Common myeloid progenitor, CD34-positive (primary cell): ENCODE data around the gene HELZ2.
A peak's percentile ranks its signal among the peaks of the same experiment; 100 is the strongest.

ENCODE experiments used
- CTCF ChIA-PET: fragments of 350-600 bp; sonication (Branson Sonifier 250); formaldehyde crosslinking; loops from one replicate; lab custom pipeline; 2021; ENCODE audit warnings: antibody characterized with exemption; lab: Charles Lee
- POLR2A ChIA-PET: fragments of 350-600 bp; sonication (Branson Sonifier 250); formaldehyde crosslinking; loops from one replicate; lab custom pipeline; 2021; ENCODE audit warnings: antibody characterized with exemption; lab: Charles Lee
- DNase-seq, 3 donors: peaks; one replicate each; pipeline versions ENCODE4 v3.0.0 to v3.0.0-alpha.2; 2013
- H3K27ac ChIP-seq, 2 experiments: 1 replicate in 1 of 2; 2 replicates in 1 of 2; pipeline ENCODE4 v1.7.0; 2013; ENCODE audit warnings: inconsistent platforms in 2 of 2, low read length in 2 of 2, mild to moderate bottlenecking in 2 of 2, low read depth in 1 of 2, moderate library complexity in 1 of 2; ENCODE audit not compliant: severe bottlenecking in 2 of 2, insufficient read depth in 1 of 2, poor library complexity in 1 of 2
- H3K27me3 ChIP-seq, 5 experiments: replicated peaks in 2 of 5; 1 replicate in 3 of 5; 2 replicates in 2 of 5; pipeline versions ENCODE4 v1.6.1 to v1.7.0; 2013; ENCODE audit warnings: low read length in 4 of 5, mild to moderate bottlenecking in 2 of 5, moderate library complexity in 2 of 5, inconsistent platforms in 1 of 5; ENCODE audit not compliant: insufficient read depth in 5 of 5, control insufficient read depth in 4 of 5
- H3K36me3 ChIP-seq, 4 experiments: 1 replicate in 2 of 4; 2 replicates in 2 of 4; pipeline versions ENCODE4 v1.6.1 to v1.7.0; 2013; ENCODE audit warnings: low read length in 3 of 4, control low read depth in 1 of 4, mild to moderate bottlenecking in 1 of 4; ENCODE audit not compliant: control insufficient read depth in 4 of 4, insufficient read depth in 4 of 4
- H3K4me1 ChIP-seq, 4 experiments: 1 replicate in 3 of 4; 2 replicates in 1 of 4; pipeline versions ENCODE4 v1.6.1 to v1.7.1; 2013; ENCODE audit warnings: low read length in 3 of 4, mild to moderate bottlenecking in 3 of 4, control low read depth in 1 of 4, inconsistent platforms in 1 of 4, moderate library complexity in 1 of 4; ENCODE audit not compliant: control insufficient read depth in 4 of 4, insufficient read depth in 4 of 4; ENCODE audit errors: control extremely low read depth in 1 of 4
- H3K4me3 ChIP-seq, 7 experiments: 1 replicate in 4 of 7; 2 replicates in 3 of 7; pipeline versions ENCODE4 v1.5.1 to v1.7.0; 2013; ENCODE audit warnings: mild to moderate bottlenecking in 7 of 7, low read length in 6 of 7, moderate library complexity in 6 of 7, inconsistent platforms in 2 of 7, low read depth in 2 of 7, control low read depth in 1 of 7; ENCODE audit not compliant: insufficient read depth in 4 of 7, control insufficient read depth in 1 of 7; ENCODE audit errors: extremely low read depth in 1 of 7
- H3K9me3 ChIP-seq, 5 experiments: 1 replicate in 4 of 5; 2 replicates in 1 of 5; pipeline versions ENCODE4 v1.6.1 to v1.7.1; 2013; ENCODE audit warnings: low read length in 4 of 5, mild to moderate bottlenecking in 2 of 5, inconsistent platforms in 1 of 5, low read depth in 1 of 5, moderate library complexity in 1 of 5; ENCODE audit not compliant: control insufficient read depth in 4 of 5, insufficient read depth in 2 of 5; ENCODE audit errors: control extremely low read depth in 1 of 5
- whole genome bisulfite sequencing: methylation state at CpG from one replicate; pipeline ENCODE4 v1.1.5; 2013; ENCODE audit not compliant: insufficient coverage; 5-methylcytosine and 5-hydroxymethylcytosine counted together

The HELZ2 gene

DNA sequence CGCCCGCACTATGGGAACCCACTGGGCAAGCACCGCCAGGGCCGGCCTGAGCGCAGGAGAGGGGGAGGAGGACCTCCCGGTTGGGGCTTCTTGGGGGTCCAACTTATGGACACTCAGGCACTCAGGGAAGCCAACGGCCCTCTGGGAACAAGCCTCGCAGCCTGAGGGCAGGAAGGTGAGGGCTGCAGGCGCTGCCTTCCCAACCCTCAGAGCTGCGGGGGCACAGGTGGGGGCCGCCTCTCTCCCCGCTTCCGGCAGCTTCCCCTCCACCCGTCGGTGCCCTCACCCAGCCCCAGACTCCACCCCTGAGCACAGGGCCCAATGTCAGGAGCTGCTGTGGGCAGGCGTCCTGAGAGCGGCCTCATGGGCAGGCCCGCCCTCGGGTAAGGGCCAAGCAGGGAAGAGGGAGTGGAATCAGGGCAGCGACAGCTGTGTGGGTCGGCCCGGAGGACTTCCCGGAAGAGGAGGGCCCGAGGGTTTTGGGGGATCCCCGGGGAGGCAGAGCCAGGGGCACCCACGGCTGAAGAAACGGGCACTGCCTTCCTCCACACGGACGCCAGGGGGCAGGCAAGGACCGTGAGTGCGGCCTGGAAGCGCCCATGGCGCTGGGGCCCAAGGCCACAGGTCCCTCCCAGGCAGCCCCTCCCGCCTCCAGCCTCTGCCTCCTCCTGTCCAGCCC is 36.4 kb downstream of the HELZ2 start:
- ChIA-PET CTCF (interaction anchor here (0.7 to 4.8 kb wide), 29 partner anchors 8 to 522 kb away, joined by 3 to 31 read pairs (median 4); partner anchors contain the start of genes HELZ2, PPDPF and SRMS), POLR2A (interaction anchor here (0.5 to 1.3 kb wide), 6 partner anchors 9 to 394 kb away, joined by 3 to 5 read pairs (median 3); no protein-coding TSS in a partner anchor)
- Histone ChIP-seq H3K27ac (no peak overlapping the region), H3K36me3 (no peaks in the 10 kb centered on the region), H3K4me1 (peaks cover 0 to 26% (median 19%) of the 10 kb centered on the region in 4 experiments), H3K27me3 (no peaks in the 10 kb centered on the region), H3K9me3 (no peaks in the 10 kb centered on the region), H3K4me3 (peak overlapping the region in 5 of 7 experiments; percentile 36 to 75 (median 61))
- WGBS, result 3% methylated on average over 30 of the region's 34 CpGs
- peak; percentile 87 to 96 (median 95) for DNase-seq

DNA sequence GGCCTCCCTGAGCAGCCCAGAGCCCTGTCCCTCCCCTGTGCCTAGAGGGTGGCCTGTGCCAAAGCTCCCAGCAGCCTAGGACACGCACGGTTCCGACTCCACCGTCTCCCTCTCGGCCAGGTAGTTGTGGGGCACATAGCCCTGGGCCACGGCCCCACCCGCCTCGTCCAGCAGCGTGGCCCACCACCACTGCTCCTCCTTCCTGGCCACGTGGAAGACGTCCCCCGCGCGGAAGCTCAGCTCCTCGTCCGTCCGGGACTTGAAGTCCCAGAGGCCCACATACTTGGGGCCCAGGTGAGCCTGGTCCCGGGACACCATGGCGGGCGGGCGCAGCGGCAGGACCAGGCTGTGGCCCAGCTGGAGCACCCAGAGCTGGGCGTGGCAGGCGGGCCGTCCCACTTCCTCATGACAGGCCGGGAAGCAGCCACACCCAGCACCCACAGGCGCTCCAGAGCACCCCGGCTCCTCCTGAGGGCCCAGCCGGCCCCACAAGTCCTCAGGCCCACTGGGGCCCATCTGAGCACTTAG is 37.0 kb downstream of the HELZ2 start, which contains the start of gene PTK6:
Gene PTK6 (minus strand): TSS at position 380 of the 528 bp plus-strand sequence. CDS start 62 bp downstream, at position 318.
- DNase-seq, result no peak
- H3K27me3 ChIP-seq, result no peaks in the 10 kb centered on the region
- peaks cover 0 to 26% (median 19%) of the 10 kb centered on the region in 4 experiments for H3K4me1 ChIP-seq
- CTCF ChIA-PET, result interaction anchor here (0.6 to 4.8 kb wide), 26 partner anchors 9 to 523 kb away, joined by 3 to 31 read pairs (median 4); partner anchors contain the start of genes PPDPF and SRMS
- WGBS, result 67% methylated on average over 24 of the region's 29 CpGs
- H3K27ac ChIP-seq, result no peak within 1 kb of the TSS
- POLR2A ChIA-PET, result interaction anchor here (0.6 to 1.3 kb wide), 4 partner anchors 8 to 105 kb away, joined by 3 to 5 read pairs (median 3); no protein-coding TSS in a partner anchor
- peak within 1 kb of the TSS in 5 of 7 experiments; percentile 36 to 75 (median 61) for H3K4me3 ChIP-seq
- H3K36me3 ChIP-seq, result no peaks in the 10 kb centered on the region
- no peaks in the 10 kb centered on the region for H3K9me3 ChIP-seq

DNA sequence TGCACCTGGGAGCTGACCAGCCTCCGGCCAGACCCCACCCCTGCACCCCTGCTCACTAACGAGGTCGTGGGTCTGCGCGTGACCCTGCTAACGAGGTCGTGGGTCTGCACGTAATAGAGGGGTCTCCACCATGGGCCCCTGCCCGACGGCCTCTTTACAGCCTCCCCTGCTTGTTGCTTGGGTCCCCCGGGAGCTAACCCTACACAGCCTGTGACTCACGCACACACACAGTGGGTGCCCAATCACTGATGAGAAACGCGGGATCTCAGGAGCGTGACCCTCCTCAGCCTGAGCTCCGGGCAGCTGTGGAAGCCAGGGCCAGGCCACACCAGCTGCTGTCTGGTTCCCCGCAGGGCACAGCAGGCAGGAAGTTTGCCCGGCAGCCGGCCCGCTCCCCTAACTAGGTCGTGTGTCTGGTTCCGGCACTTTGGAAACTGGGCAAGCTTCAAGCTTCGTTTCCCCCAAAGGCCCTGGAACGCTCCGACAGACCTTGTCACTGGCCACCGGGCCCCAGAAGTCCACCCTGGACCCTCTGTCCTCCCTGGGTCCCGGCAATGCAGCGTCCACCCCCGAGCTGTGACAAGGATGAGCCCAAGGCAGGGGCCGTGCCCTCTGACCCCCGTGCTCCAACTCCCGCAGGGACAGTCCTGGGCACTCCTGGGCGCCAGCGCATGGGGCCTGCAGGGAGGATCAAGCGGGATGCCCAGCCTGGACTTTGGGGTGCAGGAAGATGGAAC is 37.6 kb downstream of the HELZ2 start:
- Histone ChIP-seq H3K27ac (no peak overlapping the region), H3K27me3 (no peaks in the 10 kb centered on the region), H3K9me3 (no peaks in the 10 kb centered on the region), H3K36me3 (no peaks in the 10 kb centered on the region), H3K4me1 (peaks cover 0 to 26% (median 19%) of the 10 kb centered on the region in 4 experiments), H3K4me3 (no peak overlapping the region)
- WGBS, result 89% methylated on average over 35 of the region's 35 CpGs
- ChIA-PET POLR2A (no interaction called here), CTCF (interaction anchor here (0.6 to 4.8 kb wide), 16 partner anchors 8 to 327 kb away, joined by 3 to 31 read pairs (median 4); partner anchors contain the start of genes PPDPF and SRMS)
- peak in 2 of 3 donors; percentile 29 to 34 for DNase-seq

DNA sequence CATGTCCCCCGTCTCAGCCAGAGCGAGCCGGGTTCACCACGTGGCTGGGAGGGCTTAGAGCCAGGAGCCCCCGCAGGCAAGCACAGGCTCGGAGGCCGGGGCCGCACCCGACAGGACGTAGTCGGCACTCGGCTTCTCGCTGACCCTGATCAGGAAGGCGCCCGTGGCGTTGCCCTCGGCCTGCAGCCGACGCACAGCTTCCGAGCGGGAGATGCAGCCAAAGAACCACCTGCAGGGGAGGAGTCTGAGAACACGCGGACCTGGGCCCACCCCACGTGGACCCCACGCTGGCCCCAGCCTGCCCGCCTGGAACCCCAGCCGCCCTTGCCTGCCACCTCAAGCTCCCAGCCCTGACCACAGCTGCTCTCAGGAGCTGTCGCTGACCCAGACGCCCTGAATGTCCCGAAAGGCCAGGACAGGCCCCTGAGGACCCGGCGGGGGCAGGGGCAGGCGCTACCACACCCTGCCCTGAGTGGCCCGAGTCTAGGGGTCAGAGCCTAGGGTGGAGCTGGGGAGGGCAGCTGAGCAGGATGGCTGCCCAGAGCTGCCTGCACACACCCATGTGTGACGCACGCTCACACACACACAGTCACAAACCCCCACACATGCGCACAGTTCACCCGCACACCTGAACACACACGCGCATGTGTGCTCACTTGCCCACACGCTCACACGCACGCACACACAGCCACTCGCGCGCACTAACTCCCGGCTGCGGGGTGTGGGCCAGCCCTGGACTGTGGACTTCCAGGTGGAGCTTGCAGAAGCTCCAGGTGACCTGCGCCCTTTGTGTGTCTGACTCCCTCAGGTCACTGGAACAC is 39.0 kb downstream of the HELZ2 start:
- DNase-seq, result peak in 1 of 3 donors; percentile 29

DNA sequence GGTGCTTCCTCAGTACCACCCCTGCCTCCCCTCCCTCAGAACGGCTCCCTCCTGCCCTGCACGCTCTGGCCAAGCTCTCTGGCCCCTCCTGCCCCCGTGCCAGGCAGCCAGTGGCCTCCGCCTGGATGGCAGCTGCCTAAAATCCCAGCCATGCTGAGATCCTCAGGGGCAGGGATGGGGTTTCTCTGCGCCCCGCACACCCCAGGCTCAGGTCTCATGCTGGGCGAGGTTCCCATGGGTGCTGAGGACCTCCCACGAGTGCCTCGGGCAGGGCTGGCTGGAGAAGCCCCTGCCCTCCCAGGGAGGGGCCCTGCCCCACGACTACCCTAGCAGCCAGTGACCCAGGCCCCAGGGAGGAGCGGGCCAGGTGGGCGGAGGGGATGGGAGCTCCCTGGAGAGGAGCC is 39.6 kb downstream of the HELZ2 start:
- H3K27me3 ChIP-seq, result peaks cover 0 to 3% (median 0%) of the 10 kb centered on the region in 5 experiments
- WGBS, result 94% methylated on average over 12 of the region's 12 CpGs
- no peak overlapping the region for H3K4me3 ChIP-seq
- POLR2A ChIA-PET, result no interaction called here
- CTCF ChIA-PET, result interaction anchor here (4.8 kb wide), 1 partner anchor 13 kb away, joined by 31 read pairs; the partner anchor contains the start of gene PPDPF
- no peak for DNase-seq
- no peaks in the 10 kb centered on the region for H3K36me3 ChIP-seq
- H3K9me3 ChIP-seq, result no peaks in the 10 kb centered on the region
- peaks cover 0 to 26% (median 19%) of the 10 kb centered on the region in 4 experiments for H3K4me1 ChIP-seq
- H3K27ac ChIP-seq, result no peak overlapping the region

More for the DNA sequence above, 39.0 kb downstream of the HELZ2 start:
- peaks cover 0 to 26% (median 19%) of the 10 kb centered on the region in 4 experiments for H3K4me1 ChIP-seq
- no peaks in the 10 kb centered on the region for H3K9me3 ChIP-seq
- H3K36me3 ChIP-seq, result no peaks in the 10 kb centered on the region
- ChIA-PET CTCF (interaction anchor here (4.8 kb wide), 1 partner anchor 14 kb away, joined by 31 read pairs; the partner anchor contains the start of gene PPDPF), POLR2A (no interaction called here)
- WGBS, result 82% methylated on average over 43 of the region's 49 CpGs
- no peak overlapping the region for H3K27ac ChIP-seq
- H3K27me3 ChIP-seq, result no peaks in the 10 kb centered on the region
- no peak overlapping the region for H3K4me3 ChIP-seq

DNA sequence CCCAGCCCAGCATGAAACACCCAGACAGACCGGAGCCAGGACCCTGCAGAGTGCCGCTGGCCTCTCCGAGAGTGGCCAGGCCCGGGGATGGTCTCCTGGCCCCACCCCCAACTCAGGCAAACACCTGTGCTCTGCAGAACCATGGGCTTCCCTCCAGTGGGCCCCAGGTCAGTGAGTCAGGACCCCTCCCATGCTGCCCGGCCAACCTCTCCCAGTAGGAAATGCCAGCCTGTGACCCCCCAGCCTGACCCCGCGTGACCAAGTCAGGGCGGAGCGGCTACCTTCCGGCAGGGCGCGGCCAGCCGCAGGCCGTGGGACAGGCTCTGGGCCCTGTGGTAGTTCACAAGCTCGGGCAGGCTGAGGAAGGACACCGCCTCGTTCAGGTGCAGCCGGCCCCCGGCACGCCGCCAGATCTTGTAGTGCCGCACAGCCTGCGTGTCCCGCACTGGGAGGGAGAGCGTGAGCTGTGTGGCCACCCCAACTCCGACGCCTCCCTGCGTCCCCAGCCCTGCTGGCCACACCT is 40.1 kb downstream of the HELZ2 start:
- ChIA-PET POLR2A (no interaction called here), CTCF (no interaction called here)
- no peak overlapping the region for H3K27ac ChIP-seq
- H3K36me3 ChIP-seq, result no peaks in the 10 kb centered on the region
- WGBS, result 96% methylated on average over 25 of the region's 28 CpGs
- H3K9me3 ChIP-seq, result no peaks in the 10 kb centered on the region
- H3K4me3 ChIP-seq, result no peak overlapping the region
- peaks cover 0 to 3% (median 0%) of the 10 kb centered on the region in 5 experiments for H3K27me3 ChIP-seq
- DNase-seq, result no peak
- H3K4me1 ChIP-seq, result peaks cover 0 to 23% (median 18%) of the 10 kb centered on the region in 4 experiments
